AG04450 (cell line): Measurements from ENCODE around the gene GPR149. TPM values are rescaled to one million over a fixed set of nuclear protein-coding genes. Genes with fewer than 3 reads are reported as not detected.

Experiments used
- CTCF ChIA-PET: fragments of 300-600, 350-600 bp; formaldehyde crosslinking; extraction: SDS; loops from one replicate; lab custom pipeline; 2022; ENCODE audit warnings: antibody characterized with exemption, inconsistent platforms; lab: Charles Lee
- POLR2A ChIA-PET: fragments of 350-600 bp; formaldehyde crosslinking; extraction: SDS; loops from one replicate; lab custom pipeline; 2021; ENCODE audit warnings: antibody characterized with exemption, inconsistent platforms; lab: Yijun Ruan, JAX
- DNase-seq: peaks from one replicate; pipeline ENCODE4 v3.0.0-alpha.2; 2011; ENCODE audit warnings: low read depth, low spot score
- H3K27ac ChIP-seq: one replicate; pipeline ENCODE4 v1.5.1; 2012; ENCODE audit warnings: low read depth, low read length, control low read depth
- H3K27me3 ChIP-seq: one replicate; pipeline ENCODE4 v1.6.0; 2012; ENCODE audit warnings: low read length; ENCODE audit not compliant: control insufficient read depth, insufficient read depth
- H3K4me3 ChIP-seq: 2 replicates; pipeline ENCODE4 v1.5.1; 2011; ENCODE audit warnings: mild to moderate bottlenecking, low read depth, low read length, control low read depth
- H3K9me3 ChIP-seq: 2 replicates; pipeline ENCODE4 v1.5.1; 2012; ENCODE audit warnings: low read length; ENCODE audit not compliant: control insufficient read depth, insufficient read depth
- polyA plus RNA-seq: library from polyadenylated mRNA; depleted of rRNA; stranded (reverse); fragments of >200 nt; gene quantifications from 2 replicates; pipeline ENCODE4 v1.2.3, GENCODE V29; 2011
- TF ChIP-seq, protein P1 (sequence below): IDR thresholded peaks from 2 replicates; pipeline ENCODE4 v1.5.1; 2011; ENCODE audit warnings: low read depth, low read length, control low read depth, inconsistent platforms

The GPR149 gene
- polyA plus RNA-seq, 1 experiment: not detected

GRCh38 chr3:154314152-154314551, 115.8 kb downstream of the GPR149 start:
- CTCF ChIA-PET: interaction anchor here (0.6 to 1.2 kb wide), 3 partner anchors 62 to 1388 kb away, joined by 3 to 6 read pairs (median 4); no protein-coding TSS in a partner anchor

DNA sequence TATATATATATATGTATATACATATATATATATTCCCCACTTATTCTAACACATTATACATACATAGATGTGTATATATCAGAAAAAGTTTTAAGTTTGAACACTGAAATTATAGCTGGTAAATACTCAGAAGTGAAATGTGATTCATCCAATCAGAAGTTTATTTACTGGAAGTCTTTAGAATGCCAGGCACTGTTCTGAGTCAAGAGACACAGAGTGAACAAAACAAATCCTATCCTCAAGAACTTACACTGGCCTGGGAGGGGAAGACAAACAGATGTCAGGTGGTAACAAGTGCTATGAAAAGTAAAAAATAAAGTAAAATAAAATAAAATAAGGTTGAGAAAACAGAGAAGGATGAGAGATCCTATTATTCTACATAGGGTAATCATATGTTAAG, 119.2 kb downstream of the GPR149 start:
- CTCF ChIA-PET: interaction anchor here (0.6 kb wide), 1 partner anchor 15 kb away, joined by 3 read pairs; no protein-coding TSS in a partner anchor
- no peaks in the 10 kb centered on the region for H3K27me3 ChIP-seq
- H3K4me3 ChIP-seq: no peak overlapping the region
- no peaks in the 10 kb centered on the region for H3K9me3 ChIP-seq
- DNase-seq: no peak
- TF ChIP-seq, protein P1, sequence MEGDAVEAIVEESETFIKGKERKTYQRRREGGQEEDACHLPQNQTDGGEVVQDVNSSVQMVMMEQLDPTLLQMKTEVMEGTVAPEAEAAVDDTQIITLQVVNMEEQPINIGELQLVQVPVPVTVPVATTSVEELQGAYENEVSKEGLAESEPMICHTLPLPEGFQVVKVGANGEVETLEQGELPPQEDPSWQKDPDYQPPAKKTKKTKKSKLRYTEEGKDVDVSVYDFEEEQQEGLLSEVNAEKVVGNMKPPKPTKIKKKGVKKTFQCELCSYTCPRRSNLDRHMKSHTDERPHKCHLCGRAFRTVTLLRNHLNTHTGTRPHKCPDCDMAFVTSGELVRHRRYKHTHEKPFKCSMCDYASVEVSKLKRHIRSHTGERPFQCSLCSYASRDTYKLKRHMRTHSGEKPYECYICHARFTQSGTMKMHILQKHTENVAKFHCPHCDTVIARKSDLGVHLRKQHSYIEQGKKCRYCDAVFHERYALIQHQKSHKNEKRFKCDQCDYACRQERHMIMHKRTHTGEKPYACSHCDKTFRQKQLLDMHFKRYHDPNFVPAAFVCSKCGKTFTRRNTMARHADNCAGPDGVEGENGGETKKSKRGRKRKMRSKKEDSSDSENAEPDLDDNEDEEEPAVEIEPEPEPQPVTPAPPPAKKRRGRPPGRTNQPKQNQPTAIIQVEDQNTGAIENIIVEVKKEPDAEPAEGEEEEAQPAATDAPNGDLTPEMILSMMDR: no peak
- H3K27ac ChIP-seq: no peak overlapping the region
- POLR2A ChIA-PET: no interaction called here

More at GRCh38 chr3:154314152-154314551, 115.8 kb downstream of the GPR149 start:
- DNase-seq: no peak
- no peak overlapping the region for H3K27ac ChIP-seq
- no peak overlapping the region for H3K4me3 ChIP-seq
- no peaks in the 10 kb centered on the region for H3K27me3 ChIP-seq
- POLR2A ChIA-PET: no interaction called here
- TF ChIP-seq, protein P1: no peak
- H3K9me3 ChIP-seq: no peaks in the 10 kb centered on the region

DNA sequence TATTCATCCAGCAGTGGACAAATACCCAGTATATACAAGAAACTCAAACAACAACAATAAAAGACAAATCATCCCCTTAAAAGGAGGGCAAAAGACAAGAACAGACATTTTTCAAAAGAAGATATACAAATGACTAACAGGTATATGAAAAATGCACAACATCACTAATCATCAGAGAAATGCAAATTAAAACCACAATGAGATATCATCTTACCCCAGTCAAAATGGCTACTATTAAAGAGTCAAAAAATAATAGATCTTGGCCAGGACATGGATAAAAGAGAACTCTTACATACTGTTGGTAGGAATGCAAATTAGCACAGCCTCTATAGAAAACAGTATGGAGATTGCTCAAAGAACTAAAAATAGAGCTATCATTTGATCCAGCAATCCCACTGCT, 122.6 kb downstream of the GPR149 start:
- CTCF ChIA-PET: interaction anchor here (0.6 kb wide), 1 partner anchor 22 kb away, joined by 3 read pairs; no protein-coding TSS in a partner anchor
- Histone ChIP-seq H3K27me3 (no peaks in the 10 kb centered on the region), H3K9me3 (no peaks in the 10 kb centered on the region), H3K27ac (no peak overlapping the region), H3K4me3 (no peak overlapping the region)
- TF ChIP-seq, protein P1: no peak
- no peak for DNase-seq
- POLR2A ChIA-PET: no interaction called here

DNA sequence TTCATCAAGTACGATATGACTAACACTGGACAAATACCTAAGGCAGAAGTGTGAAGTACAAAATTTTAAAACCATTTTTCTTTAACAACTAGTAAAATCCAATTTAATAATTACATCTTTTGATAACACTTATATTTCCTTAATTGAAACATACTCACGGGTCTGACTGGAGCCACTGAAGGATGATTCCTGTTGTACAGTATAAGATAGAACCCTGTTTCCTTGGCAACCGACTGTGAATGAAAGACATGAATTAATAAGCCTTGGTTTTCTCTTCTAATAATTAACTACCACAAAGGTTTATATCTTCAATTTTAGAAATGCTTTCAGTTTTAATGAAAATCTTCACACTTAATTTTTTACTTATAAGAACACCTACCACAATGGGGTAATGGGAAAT, 125.1 kb downstream of the GPR149 start:
- Histone ChIP-seq H3K9me3 (no peaks in the 10 kb centered on the region), H3K4me3 (no peak overlapping the region), H3K27ac (no peak overlapping the region), H3K27me3 (no peaks in the 10 kb centered on the region)
- POLR2A ChIA-PET: no interaction called here
- DNase-seq: no peak
- CTCF ChIA-PET: interaction anchor here (0.9 to 1.1 kb wide), 2 partner anchors 51 to 52 kb away, joined by 3 read pairs; no protein-coding TSS in a partner anchor
- TF ChIP-seq, protein P1: no peak

DNA sequence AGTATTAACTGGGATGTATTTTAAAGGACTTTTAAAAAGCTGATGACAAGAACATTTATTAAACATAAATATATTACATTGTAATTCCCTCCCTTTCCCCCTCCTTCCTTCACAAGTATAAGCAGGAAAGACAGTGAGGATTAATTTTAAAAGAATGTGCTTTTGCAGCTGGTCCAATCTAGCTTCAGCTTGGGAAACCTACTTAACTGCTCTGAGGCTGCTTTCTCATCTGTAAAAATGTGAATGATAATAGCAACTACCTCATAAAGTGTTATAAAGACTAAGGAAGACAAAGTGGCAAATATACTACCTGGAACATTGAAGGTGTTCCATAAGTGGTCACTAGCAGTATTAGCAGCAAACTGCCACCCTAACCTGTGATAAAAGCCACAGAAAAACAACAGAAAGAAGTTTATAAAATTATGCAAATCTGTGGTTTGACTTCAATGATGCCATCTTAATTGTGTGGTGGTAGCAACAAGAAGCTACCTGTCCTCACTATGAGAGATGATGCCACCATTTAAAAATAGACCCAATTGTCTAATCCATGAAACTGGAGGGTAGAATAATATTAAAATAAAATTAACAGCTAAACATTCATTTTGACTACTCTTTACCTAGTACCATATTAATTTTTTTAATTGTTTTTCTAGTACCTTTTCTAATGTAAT, 125.7 kb downstream of the GPR149 start:
- CTCF ChIA-PET: interaction anchor here (0.9 kb wide), 2 partner anchors 23 to 52 kb away, joined by 3 read pairs; no protein-coding TSS in a partner anchor
- Histone ChIP-seq H3K4me3 (no peak overlapping the region), H3K9me3 (no peaks in the 10 kb centered on the region), H3K27me3 (no peaks in the 10 kb centered on the region), H3K27ac (no peak overlapping the region)
- POLR2A ChIA-PET: no interaction called here
- TF ChIP-seq, protein P1: no peak
- DNase-seq: no peak
